ENCODE results near the gene FAM187B. TPM values are rescaled to one million over a fixed set of nuclear protein-coding genes. Genes with fewer than 3 reads are reported as not detected.

Gene FAM187B
- total and polyA plus RNA-seq, 2 of the 4 experiments (the other 2 are of a cell fraction), result not detected

DNA sequence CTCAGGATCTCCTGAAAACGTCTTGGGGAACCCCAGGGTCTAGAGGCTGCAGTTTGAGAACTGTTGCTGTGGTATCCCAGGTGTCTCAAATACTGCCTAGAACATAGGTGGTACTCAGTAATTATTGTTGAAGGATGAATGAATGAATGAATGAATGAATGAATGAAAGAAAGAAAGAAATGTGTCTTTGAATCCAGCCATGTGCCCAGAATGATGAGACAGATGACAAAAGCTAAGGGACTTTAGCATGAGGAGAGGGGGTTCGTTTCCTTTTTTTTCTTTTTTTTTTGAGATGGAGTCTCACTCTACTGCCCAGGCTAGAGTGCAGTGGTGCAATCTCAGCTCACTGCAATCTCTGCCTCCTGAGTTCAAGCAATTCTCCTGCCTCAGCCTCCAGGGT lies 28.0 kb upstream of the FAM187B start:
- no peak overlapping the region for H3K4ac ChIP-seq (ENCODE audit: low read depth, low read length)
- TF ChIP-seq POLR2A (IDR thresholded peaks at IDR 0.05; ENCODE audit: low read depth, low read length), result no peak
- TF ChIP-seq MAZ (IDR thresholded peaks at IDR 0.05; ENCODE audit: borderline replicate concordance, low read depth, low read length), result no peak
- TF ChIP-seq, protein P1, sequence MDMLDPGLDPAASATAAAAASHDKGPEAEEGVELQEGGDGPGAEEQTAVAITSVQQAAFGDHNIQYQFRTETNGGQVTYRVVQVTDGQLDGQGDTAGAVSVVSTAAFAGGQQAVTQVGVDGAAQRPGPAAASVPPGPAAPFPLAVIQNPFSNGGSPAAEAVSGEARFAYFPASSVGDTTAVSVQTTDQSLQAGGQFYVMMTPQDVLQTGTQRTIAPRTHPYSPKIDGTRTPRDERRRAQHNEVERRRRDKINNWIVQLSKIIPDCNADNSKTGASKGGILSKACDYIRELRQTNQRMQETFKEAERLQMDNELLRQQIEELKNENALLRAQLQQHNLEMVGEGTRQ (IDR thresholded peaks at IDR 0.05; ENCODE audit: low read depth, low read length), result no peak
- no peak for TF ChIP-seq RCOR1 (IDR thresholded peaks at IDR 0.05; ENCODE audit: insufficient replicate concordance, low read length)
- TF ChIP-seq, protein P2, sequence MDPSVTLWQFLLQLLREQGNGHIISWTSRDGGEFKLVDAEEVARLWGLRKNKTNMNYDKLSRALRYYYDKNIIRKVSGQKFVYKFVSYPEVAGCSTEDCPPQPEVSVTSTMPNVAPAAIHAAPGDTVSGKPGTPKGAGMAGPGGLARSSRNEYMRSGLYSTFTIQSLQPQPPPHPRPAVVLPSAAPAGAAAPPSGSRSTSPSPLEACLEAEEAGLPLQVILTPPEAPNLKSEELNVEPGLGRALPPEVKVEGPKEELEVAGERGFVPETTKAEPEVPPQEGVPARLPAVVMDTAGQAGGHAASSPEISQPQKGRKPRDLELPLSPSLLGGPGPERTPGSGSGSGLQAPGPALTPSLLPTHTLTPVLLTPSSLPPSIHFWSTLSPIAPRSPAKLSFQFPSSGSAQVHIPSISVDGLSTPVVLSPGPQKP (IDR thresholded peaks at IDR 0.05; ENCODE audit: borderline replicate concordance, low read depth, low read length), result no peak
- TF ChIP-seq MAFK (IDR thresholded peaks at IDR 0.05; ENCODE audit: low read depth, low read length), result no peak
- TF ChIP-seq FOS (IDR thresholded peaks at IDR 0.05; ENCODE audit: low read depth, low read length), result no peak
- no peak for TF ChIP-seq RFX5 (IDR thresholded peaks at IDR 0.05; ENCODE audit: low read depth, low read length)
- no peak for TF ChIP-seq BHLHE40 (IDR thresholded peaks at IDR 0.05; ENCODE audit: low read depth, low read length)
- no peak for TF ChIP-seq MXI1 (IDR thresholded peaks at IDR 0.05; ENCODE audit: borderline replicate concordance, low read depth, low read length)
- no peak for TF ChIP-seq SMC3 (IDR thresholded peaks at IDR 0.05; ENCODE audit: low read depth, low read length)
- TF ChIP-seq, protein P3, sequence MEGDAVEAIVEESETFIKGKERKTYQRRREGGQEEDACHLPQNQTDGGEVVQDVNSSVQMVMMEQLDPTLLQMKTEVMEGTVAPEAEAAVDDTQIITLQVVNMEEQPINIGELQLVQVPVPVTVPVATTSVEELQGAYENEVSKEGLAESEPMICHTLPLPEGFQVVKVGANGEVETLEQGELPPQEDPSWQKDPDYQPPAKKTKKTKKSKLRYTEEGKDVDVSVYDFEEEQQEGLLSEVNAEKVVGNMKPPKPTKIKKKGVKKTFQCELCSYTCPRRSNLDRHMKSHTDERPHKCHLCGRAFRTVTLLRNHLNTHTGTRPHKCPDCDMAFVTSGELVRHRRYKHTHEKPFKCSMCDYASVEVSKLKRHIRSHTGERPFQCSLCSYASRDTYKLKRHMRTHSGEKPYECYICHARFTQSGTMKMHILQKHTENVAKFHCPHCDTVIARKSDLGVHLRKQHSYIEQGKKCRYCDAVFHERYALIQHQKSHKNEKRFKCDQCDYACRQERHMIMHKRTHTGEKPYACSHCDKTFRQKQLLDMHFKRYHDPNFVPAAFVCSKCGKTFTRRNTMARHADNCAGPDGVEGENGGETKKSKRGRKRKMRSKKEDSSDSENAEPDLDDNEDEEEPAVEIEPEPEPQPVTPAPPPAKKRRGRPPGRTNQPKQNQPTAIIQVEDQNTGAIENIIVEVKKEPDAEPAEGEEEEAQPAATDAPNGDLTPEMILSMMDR (conservative IDR thresholded peaks at IDR 0.05; ENCODE audit: low read depth, low read length), result no peak
- no peak for TF ChIP-seq CHD1 (IDR thresholded peaks at IDR 0.05; ENCODE audit: low read depth, low read length)
- TF ChIP-seq NFE2L2 (IDR thresholded peaks at IDR 0.05; ENCODE audit: low read depth, low read length), result no peak
- no peak for TF ChIP-seq CEBPB (IDR thresholded peaks at IDR 0.05; ENCODE audit: low read depth, low read length)
- TF ChIP-seq RAD21 (IDR thresholded peaks at IDR 0.05; ENCODE audit: low read length), result no peak
- no peaks in the 10 kb centered on the region for H3K4me1 ChIP-seq (ENCODE audit: control insufficient read depth, insufficient read depth, low read length)
- no peak overlapping the region for H4K5ac ChIP-seq (ENCODE audit: low read depth, low read length)
- H4K91ac ChIP-seq (ENCODE audit: insufficient read depth, low read depth, low read length), result no peak overlapping the region
- ATAC-seq (ENCODE audit: low read depth), result no peak
- H3K9me1 ChIP-seq (ENCODE audit: insufficient read depth, low read length), result no peaks in the 10 kb centered on the region
- H3K18ac ChIP-seq (ENCODE audit: low read depth, low read length), result no peak overlapping the region
- no peak overlapping the region for H4K8ac ChIP-seq (ENCODE audit: low read depth in 2 of 2, low read length in 2 of 2)
- DNase-seq, result no peak
- no peak overlapping the region for H3K4me2 ChIP-seq (ENCODE audit: low read depth, low read length)
- no peak overlapping the region for H3K14ac ChIP-seq (replicated peaks; ENCODE audit: low read depth, low read length)
- H3K9me3 ChIP-seq (ENCODE audit: control insufficient read depth, insufficient read depth, low read length), result no peaks in the 10 kb centered on the region
- intact Hi-C loops (cut with micrococcal nuclease), result no loop called here
- H2AK9ac ChIP-seq (replicated peaks; ENCODE audit: low read depth, low read length, poor library complexity), result no peak overlapping the region
- H2BK20ac ChIP-seq (ENCODE audit: low read depth, low read length), result no peak overlapping the region
- no peak overlapping the region for H2AFZ ChIP-seq (replicated peaks; ENCODE audit: low read length, poor library complexity)
- H3K36me3 ChIP-seq (ENCODE audit: control insufficient read depth, insufficient read depth, low read length), result no peaks in the 10 kb centered on the region
- WGBS, 2 experiments (ENCODE audit: extremely low coverage in 2 of 2, insufficient read length in 1 of 2), result 20% methylated on average over 1 of the region's 2 CpGs; no CpG with 5 or more reads in 1 of the 2 experiments
- ChIA-PET CTCF (interaction anchor here (0.6 kb wide), 1 partner anchor 28 kb away, joined by 4 read pairs; the partner anchor contains the start of gene FAM187B), POLR2A (ENCODE audit: unreplicated experiment) (no interaction called here)
- no peak overlapping the region for H3K4me3 ChIP-seq (ENCODE audit: insufficient read depth, low read depth, low read length)
- H3K79me1 ChIP-seq (ENCODE audit: low read depth in 1 of 2, low read length in 2 of 2), result no peaks in the 10 kb centered on the region
- no peak overlapping the region for H2BK15ac ChIP-seq (ENCODE audit: low read depth, low read length)
- dilution Hi-C loops (cut with HindIII; ENCODE audit: low sequenced_read_pairs, unreplicated experiment), result no loop called here
- peaks cover 23% of the 10 kb centered on the region for H3K27me3 ChIP-seq (ENCODE audit: control insufficient read depth, insufficient read depth, low read length)
- in situ Hi-C loops (cut with MboI; ENCODE audit: low sequenced_read_pairs), result no loop called here
- H3K23ac ChIP-seq (ENCODE audit: low read depth, low read length), result no peak overlapping the region
- no peak overlapping the region for H3K9ac ChIP-seq (ENCODE audit: low read depth, low read length)
- H2AK5ac ChIP-seq (ENCODE audit: low read depth, low read length), result no peak overlapping the region
- H3K56ac ChIP-seq (ENCODE audit: extremely low read depth, insufficient read depth, low read length), result no peak overlapping the region
- H2BK120ac ChIP-seq (ENCODE audit: low read depth, low read length), result no peak overlapping the region
- no TSS peak for BruUV-seq (replicated peaks)
- H4K20me1 ChIP-seq (ENCODE audit: insufficient read depth, low read length), result no peaks in the 10 kb centered on the region
- H3K27ac ChIP-seq (ENCODE audit: insufficient read depth, low read length), result no peak overlapping the region
- no peak overlapping the region for H2BK5ac ChIP-seq (ENCODE audit: low read depth, low read length, poor library complexity, severe bottlenecking)
